NCI-H2029 (cell line): ENCODE measurements around the gene LHFPL4.
"Not testable (repeated sequence)": the region's sequence is repeated elsewhere in the genome, so short reads cannot be mapped to it uniquely, and the experiment has no call there.

Experiments
- DNase-seq: peaks from one replicate; lab custom pipeline; 2025; lab: John Stamatoyannopoulos, UW

The LHFPL4 gene

GRCh38 chr3:9553021-9553947, at the start of gene LHFPL4:
LHFPL4 (minus strand) TSS chr3:9553822; CDS start chr3:9552679, 1,143 bp downstream.
- DNase-seq, result peak; percentile 32

GRCh38 chr3:9602620-9603019, 49.0 kb upstream of the LHFPL4 start:
- DNase-seq, result no peak

GRCh38 chr3:9601006-9601581, 47.5 kb upstream of the LHFPL4 start:
- DNase-seq, result not testable (repeated sequence)

GRCh38 chr3:9600597-9600996, 47.0 kb upstream of the LHFPL4 start:
- DNase-seq, result peak; percentile 75

- DNase-seq, result no peak
Measured at GRCh38 chr3:9598783-9599387, 45.3 kb upstream of the LHFPL4 start.

GRCh38 chr3:9595877-9596276, 42.3 kb upstream of the LHFPL4 start:
- DNase-seq, result no peak

- DNase-seq, result not testable (repeated sequence)
Measured at GRCh38 chr3:9591781-9592180, 38.2 kb upstream of the LHFPL4 start.

GRCh38 chr3:9590282-9590791, 36.7 kb upstream of the LHFPL4 start:
- no peak for DNase-seq

GRCh38 chr3:9583792-9584191, 30.2 kb upstream of the LHFPL4 start:
- DNase-seq, result no peak

GRCh38 chr3:9583371-9583770, 29.7 kb upstream of the LHFPL4 start:
- DNase-seq, result no peak

- no peak for DNase-seq
Measured at GRCh38 chr3:9582332-9582731, 28.7 kb upstream of the LHFPL4 start.

GRCh38 chr3:9581742-9582141, 28.1 kb upstream of the LHFPL4 start:
- no peak for DNase-seq

- no peak for DNase-seq
Measured at GRCh38 chr3:9569054-9569453, 15.4 kb upstream of the LHFPL4 start.

- DNase-seq, result no peak
Measured at GRCh38 chr3:9565316-9565715, 11.7 kb upstream of the LHFPL4 start.

- no peak for DNase-seq
Measured at GRCh38 chr3:9563851-9564250, 10.2 kb upstream of the LHFPL4 start.

- DNase-seq, result not testable (repeated sequence)
Measured at GRCh38 chr3:9560056-9560455, 6.4 kb upstream of the LHFPL4 start.

- DNase-seq, result no peak
Measured at GRCh38 chr3:9553948-9554513, 409 bp upstream of the LHFPL4 start.

GRCh38 chr3:9552252-9552999, 1.2 kb downstream of the LHFPL4 start:
- no peak for DNase-seq

GRCh38 chr3:9550999-9551398, 2.6 kb downstream of the LHFPL4 start:
- DNase-seq, result no peak

GRCh38 chr3:9549600-9549999, 4.0 kb downstream of the LHFPL4 start:
- DNase-seq, result no peak

- DNase-seq, result no peak
Measured at GRCh38 chr3:9548991-9549390, 4.6 kb downstream of the LHFPL4 start.

GRCh38 chr3:9542182-9542581, 11.4 kb downstream of the LHFPL4 start:
- no peak for DNase-seq
